GM23338 (cell line): ENCODE results near the gene CYP26C1.

Experiments used
- CTCF ChIP-seq, 2 experiments: fragments of 200-600 bp in 1 of 2; sonication (generic) in 1 of 2; conservative IDR thresholded peaks; 2 replicates each; pipeline versions ENCODE4 v1.5.1 to v1.6.1; 2016 to 2017; ENCODE audit warnings: antibody characterized with exemption in 2 of 2, low read depth in 2 of 2, mild to moderate bottlenecking in 2 of 2, moderate library complexity in 1 of 2
- POLR2AphosphoS5 ChIP-seq: IDR thresholded peaks from 2 replicates; pipeline ENCODE4 v1.6.1; 2016; ENCODE audit warnings: antibody characterized with exemption, low read depth

GRCh38 chr10:93106631-93107072, 46.1 kb downstream of the CYP26C1 start:
- TF ChIP-seq CTCF (conservative IDR thresholded peaks at IDR 0.05; ENCODE audit: low read depth in 2 of 2) (no peak), POLR2AphosphoS5 (no peak)
